ENCODE results near the gene S100PBP. TPM values are rescaled to one million over a fixed set of nuclear protein-coding genes. Genes with fewer than 3 reads are reported as not detected.

Gene S100PBP
- total and polyA plus RNA-seq, 2 of the 13 experiments (the other 11 are each of a cell fraction or from before 2014, with no cell fraction given): 20.4 to 26.1 TPM

GRCh38 chr1:32892368-32893197 is 75.1 kb downstream of the S100PBP start (continued):
- TF ChIP-seq, protein P1, sequence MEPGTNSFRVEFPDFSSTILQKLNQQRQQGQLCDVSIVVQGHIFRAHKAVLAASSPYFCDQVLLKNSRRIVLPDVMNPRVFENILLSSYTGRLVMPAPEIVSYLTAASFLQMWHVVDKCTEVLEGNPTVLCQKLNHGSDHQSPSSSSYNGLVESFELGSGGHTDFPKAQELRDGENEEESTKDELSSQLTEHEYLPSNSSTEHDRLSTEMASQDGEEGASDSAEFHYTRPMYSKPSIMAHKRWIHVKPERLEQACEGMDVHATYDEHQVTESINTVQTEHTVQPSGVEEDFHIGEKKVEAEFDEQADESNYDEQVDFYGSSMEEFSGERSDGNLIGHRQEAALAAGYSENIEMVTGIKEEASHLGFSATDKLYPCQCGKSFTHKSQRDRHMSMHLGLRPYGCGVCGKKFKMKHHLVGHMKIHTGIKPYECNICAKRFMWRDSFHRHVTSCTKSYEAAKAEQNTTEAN (CRISPR knock-in tag; conservative IDR thresholded peaks at IDR 0.05): no peak
- TF ChIP-seq, protein P2, sequence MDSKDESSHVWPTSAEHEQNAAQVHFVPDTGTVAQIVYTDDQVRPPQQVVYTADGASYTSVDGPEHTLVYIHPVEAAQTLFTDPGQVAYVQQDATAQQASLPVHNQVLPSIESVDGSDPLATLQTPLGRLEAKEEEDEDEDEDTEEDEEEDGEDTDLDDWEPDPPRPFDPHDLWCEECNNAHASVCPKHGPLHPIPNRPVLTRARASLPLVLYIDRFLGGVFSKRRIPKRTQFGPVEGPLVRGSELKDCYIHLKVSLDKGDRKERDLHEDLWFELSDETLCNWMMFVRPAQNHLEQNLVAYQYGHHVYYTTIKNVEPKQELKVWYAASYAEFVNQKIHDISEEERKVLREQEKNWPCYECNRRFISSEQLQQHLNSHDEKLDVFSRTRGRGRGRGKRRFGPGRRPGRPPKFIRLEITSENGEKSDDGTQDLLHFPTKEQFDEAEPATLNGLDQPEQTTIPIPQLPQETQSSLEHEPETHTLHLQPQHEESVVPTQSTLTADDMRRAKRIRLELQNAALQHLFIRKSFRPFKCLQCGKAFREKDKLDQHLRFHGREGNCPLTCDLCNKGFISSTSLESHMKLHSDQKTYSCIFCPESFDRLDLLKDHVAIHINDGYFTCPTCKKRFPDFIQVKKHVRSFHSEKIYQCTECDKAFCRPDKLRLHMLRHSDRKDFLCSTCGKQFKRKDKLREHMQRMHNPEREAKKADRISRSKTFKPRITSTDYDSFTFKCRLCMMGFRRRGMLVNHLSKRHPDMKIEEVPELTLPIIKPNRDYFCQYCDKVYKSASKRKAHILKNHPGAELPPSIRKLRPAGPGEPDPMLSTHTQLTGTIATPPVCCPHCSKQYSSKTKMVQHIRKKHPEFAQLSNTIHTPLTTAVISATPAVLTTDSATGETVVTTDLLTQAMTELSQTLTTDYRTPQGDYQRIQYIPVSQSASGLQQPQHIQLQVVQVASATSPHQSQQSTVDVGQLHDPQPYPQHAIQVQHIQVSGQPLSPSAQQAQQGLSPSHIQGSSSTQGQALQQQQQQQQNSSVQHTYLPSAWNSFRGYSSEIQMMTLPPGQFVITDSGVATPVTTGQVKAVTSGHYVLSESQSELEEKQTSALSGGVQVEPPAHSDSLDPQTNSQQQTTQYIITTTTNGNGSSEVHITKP (CRISPR knock-in tag; IDR thresholded peaks at IDR 0.05; ENCODE audit: low read depth): no peak
- TF ChIP-seq RBFOX2 (IDR thresholded peaks at IDR 0.05; ENCODE audit: low read depth, low read length) (no peak), NFRKB (IDR thresholded peaks at IDR 0.05) (no peak), ZNF44 (CRISPR knock-in tag; IDR thresholded peaks at IDR 0.05) (no peak), ZNF614 (CRISPR knock-in tag; IDR thresholded peaks at IDR 0.05; ENCODE audit: borderline replicate concordance) (no peak), ATF7 (IDR thresholded peaks at IDR 0.05) (no peak), ATF7 (CRISPR knock-in tag; IDR thresholded peaks at IDR 0.05) (no peak), ZNF737 (CRISPR knock-in tag; IDR thresholded peaks at IDR 0.05; ENCODE audit: borderline replicate concordance) (no peak), ZFY (CRISPR knock-in tag; IDR thresholded peaks at IDR 0.05) (peak; percentile 51), REXO4 (CRISPR knock-in tag; IDR thresholded peaks at IDR 0.05; ENCODE audit: borderline replicate concordance) (no peak)
- TF ChIP-seq, protein P3, sequence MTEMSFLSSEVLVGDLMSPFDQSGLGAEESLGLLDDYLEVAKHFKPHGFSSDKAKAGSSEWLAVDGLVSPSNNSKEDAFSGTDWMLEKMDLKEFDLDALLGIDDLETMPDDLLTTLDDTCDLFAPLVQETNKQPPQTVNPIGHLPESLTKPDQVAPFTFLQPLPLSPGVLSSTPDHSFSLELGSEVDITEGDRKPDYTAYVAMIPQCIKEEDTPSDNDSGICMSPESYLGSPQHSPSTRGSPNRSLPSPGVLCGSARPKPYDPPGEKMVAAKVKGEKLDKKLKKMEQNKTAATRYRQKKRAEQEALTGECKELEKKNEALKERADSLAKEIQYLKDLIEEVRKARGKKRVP (CRISPR knock-in tag; IDR thresholded peaks at IDR 0.05): no peak
- TF ChIP-seq, protein P4, sequence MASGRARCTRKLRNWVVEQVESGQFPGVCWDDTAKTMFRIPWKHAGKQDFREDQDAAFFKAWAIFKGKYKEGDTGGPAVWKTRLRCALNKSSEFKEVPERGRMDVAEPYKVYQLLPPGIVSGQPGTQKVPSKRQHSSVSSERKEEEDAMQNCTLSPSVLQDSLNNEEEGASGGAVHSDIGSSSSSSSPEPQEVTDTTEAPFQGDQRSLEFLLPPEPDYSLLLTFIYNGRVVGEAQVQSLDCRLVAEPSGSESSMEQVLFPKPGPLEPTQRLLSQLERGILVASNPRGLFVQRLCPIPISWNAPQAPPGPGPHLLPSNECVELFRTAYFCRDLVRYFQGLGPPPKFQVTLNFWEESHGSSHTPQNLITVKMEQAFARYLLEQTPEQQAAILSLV (CRISPR knock-in tag; IDR thresholded peaks at IDR 0.05; ENCODE audit: borderline replicate concordance): no peak
